ENCODE data around the gene ZCCHC14.
"Not testable (repeated sequence)": the region's sequence is repeated elsewhere in the genome, so short reads cannot be mapped to it uniquely, and the experiment has no call there.

The ZCCHC14 gene

GRCh38 chr16:87363771-87364455 lies 128.9 kb downstream of the ZCCHC14 start:
- peaks cover 37% of the 10 kb centered on the region for H3K4me1 Mint-ChIP-seq (ENCODE audit: low read depth)
- H3K9me3 Mint-ChIP-seq = no peaks in the 10 kb centered on the region
- H3K4me3 Mint-ChIP-seq = no peak overlapping the region
- peaks cover 35% of the 10 kb centered on the region for H3K36me3 Mint-ChIP-seq (ENCODE audit: low read depth)
- H3K27me3 Mint-ChIP-seq = no peaks in the 10 kb centered on the region
- H3K27ac Mint-ChIP-seq = no peak overlapping the region

- not testable (repeated sequence) for H3K27me3 Mint-ChIP-seq, H3K4me3 Mint-ChIP-seq, H3K27ac Mint-ChIP-seq, H3K9me3 Mint-ChIP-seq
- Mint-ChIP-seq H3K4me1 (ENCODE audit: low read depth) (peaks cover 28% of the 10 kb centered on the region), H3K36me3 (ENCODE audit: low read depth) (peaks cover 43% of the 10 kb centered on the region)
These were observed 129.8 kb downstream of the ZCCHC14 start for GRCh38 chr16:87362828-87363559.

- Mint-ChIP-seq H3K4me3 (no peak overlapping the region), H3K4me1 (ENCODE audit: low read depth) (peaks cover 18% of the 10 kb centered on the region), H3K36me3 (ENCODE audit: low read depth) (peaks cover 39% of the 10 kb centered on the region), H3K27ac (no peak overlapping the region), H3K9me3 (no peaks in the 10 kb centered on the region), H3K27me3 (no peaks in the 10 kb centered on the region)
These were observed 130.8 kb downstream of the ZCCHC14 start for GRCh38 chr16:87361916-87362619.

- H3K4me1 Mint-ChIP-seq (ENCODE audit: low read depth) = peaks cover 13% of the 10 kb centered on the region
- H3K36me3 Mint-ChIP-seq (ENCODE audit: low read depth) = peaks cover 39% of the 10 kb centered on the region
- no peaks in the 10 kb centered on the region for H3K27me3 Mint-ChIP-seq
- H3K9me3 Mint-ChIP-seq = no peaks in the 10 kb centered on the region
- no peak overlapping the region for H3K4me3 Mint-ChIP-seq
- no peak overlapping the region for H3K27ac Mint-ChIP-seq
These were observed 131.8 kb downstream of the ZCCHC14 start for GRCh38 chr16:87360862-87361610.

- Mint-ChIP-seq H3K36me3 (ENCODE audit: low read depth) (peaks cover 40% of the 10 kb centered on the region), H3K4me1 (ENCODE audit: low read depth) (peaks cover under 1% of the 10 kb centered on the region), H3K9me3 (no peaks in the 10 kb centered on the region), H3K27ac (no peak overlapping the region), H3K27me3 (no peaks in the 10 kb centered on the region), H3K4me3 (no peak overlapping the region)
These were observed 133.7 kb downstream of the ZCCHC14 start for GRCh38 chr16:87359121-87359520.

- H3K36me3 Mint-ChIP-seq (ENCODE audit: low read depth) = peaks cover 40% of the 10 kb centered on the region
- H3K4me3 Mint-ChIP-seq = no peak overlapping the region
- H3K27me3 Mint-ChIP-seq = no peaks in the 10 kb centered on the region
These were observed 134.1 kb downstream of the ZCCHC14 start for GRCh38 chr16:87358696-87359095.

GRCh38 chr16:87358250-87358649 lies 134.6 kb downstream of the ZCCHC14 start:
- peaks cover 35% of the 10 kb centered on the region for H3K36me3 Mint-ChIP-seq (ENCODE audit: low read depth)
- no peaks in the 10 kb centered on the region for H3K4me1 Mint-ChIP-seq (ENCODE audit: low read depth)
- H3K4me3 Mint-ChIP-seq = no peak overlapping the region
- H3K9me3 Mint-ChIP-seq = no peaks in the 10 kb centered on the region
- no peak overlapping the region for H3K27ac Mint-ChIP-seq
- H3K27me3 Mint-ChIP-seq = no peaks in the 10 kb centered on the region

More at GRCh38 chr16:87358696-87359095, 134.1 kb downstream of the ZCCHC14 start:
- Mint-ChIP-seq H3K4me1 (ENCODE audit: low read depth) (no peaks in the 10 kb centered on the region), H3K9me3 (no peaks in the 10 kb centered on the region), H3K27ac (no peak overlapping the region)

GRCh38 chr16:87356491-87356853 lies 136.4 kb downstream of the ZCCHC14 start:
- no peaks in the 10 kb centered on the region for H3K27me3 Mint-ChIP-seq
- no peaks in the 10 kb centered on the region for H3K9me3 Mint-ChIP-seq
- H3K27ac Mint-ChIP-seq = no peak overlapping the region
- H3K4me3 Mint-ChIP-seq = no peak overlapping the region
- no peaks in the 10 kb centered on the region for H3K4me1 Mint-ChIP-seq (ENCODE audit: low read depth)
- peaks cover 35% of the 10 kb centered on the region for H3K36me3 Mint-ChIP-seq (ENCODE audit: low read depth)
